Activated T-cell treated with anti-CD3 and anti-CD28 coated beads for 1 hour (primary cell): ENCODE results near the gene ANKRD13D.
"Not testable (repeated sequence)": the region's sequence is repeated elsewhere in the genome, so short reads cannot be mapped to it uniquely, and the experiment has no call there.

Experiments
- DNase-seq: peaks from one replicate; pipeline ENCODE4 v3.0.0-alpha.2; 2020; ENCODE audit warnings: low read depth

ANKRD13D gene

GRCh38 chr11:67317888-67318555 is 28.9 kb downstream of the ANKRD13D start:
- DNase-seq, result peak; percentile 23

GRCh38 chr11:67318876-67319275 is 29.8 kb downstream of the ANKRD13D start:
- not testable (repeated sequence) for DNase-seq

- DNase-seq, result no peak
These were observed 30.9 kb downstream of the ANKRD13D start for GRCh38 chr11:67320011-67320410.

DNA sequence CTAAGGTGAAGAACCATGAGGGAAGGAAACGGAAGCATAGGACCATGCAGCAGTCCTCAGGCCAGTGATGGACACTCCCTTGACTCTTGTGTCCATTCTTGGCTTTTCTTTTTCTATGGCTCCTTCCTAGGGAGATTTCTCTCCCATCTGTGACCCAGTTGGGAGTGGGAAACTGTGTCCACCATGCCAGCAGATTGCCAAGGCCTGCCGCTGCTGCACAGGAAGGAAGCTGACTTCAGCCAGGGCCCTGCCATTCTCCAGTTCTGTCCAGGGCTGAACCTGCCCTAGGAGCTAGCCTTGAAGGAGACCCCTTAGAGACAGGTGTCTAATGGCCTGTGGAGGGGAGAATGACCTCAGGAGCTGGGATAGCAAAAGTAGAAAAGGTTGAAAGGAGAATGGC is 31.6 kb downstream of the ANKRD13D start:
- DNase-seq, result no peak

DNA sequence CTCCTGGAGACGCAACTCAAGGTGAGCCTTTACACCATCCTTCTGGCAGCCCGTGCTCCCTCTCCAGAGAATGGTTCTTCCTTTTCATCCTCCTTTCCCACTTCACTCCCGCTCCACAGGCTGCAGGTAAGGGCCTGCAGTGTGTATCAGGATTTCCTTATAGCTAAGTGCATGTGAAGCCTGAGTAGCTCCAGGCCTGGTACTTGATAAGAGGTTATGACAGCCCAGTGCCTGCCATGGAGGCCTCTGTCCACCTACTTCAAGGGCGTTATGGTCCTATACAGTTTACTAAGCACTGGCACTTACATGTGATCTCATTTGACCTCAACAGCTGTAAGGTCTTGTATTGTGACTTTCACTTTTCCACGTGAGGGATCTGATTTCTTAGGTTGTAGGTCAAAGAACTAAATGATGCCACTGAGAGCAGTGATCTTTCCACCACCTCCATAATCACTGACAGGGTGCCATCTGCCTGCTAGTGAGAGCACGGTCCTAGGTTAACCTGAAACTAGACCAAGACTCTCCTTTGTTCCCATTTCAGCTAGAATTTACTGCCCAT is 32.3 kb downstream of the ANKRD13D start:
- no peak for DNase-seq

DNA sequence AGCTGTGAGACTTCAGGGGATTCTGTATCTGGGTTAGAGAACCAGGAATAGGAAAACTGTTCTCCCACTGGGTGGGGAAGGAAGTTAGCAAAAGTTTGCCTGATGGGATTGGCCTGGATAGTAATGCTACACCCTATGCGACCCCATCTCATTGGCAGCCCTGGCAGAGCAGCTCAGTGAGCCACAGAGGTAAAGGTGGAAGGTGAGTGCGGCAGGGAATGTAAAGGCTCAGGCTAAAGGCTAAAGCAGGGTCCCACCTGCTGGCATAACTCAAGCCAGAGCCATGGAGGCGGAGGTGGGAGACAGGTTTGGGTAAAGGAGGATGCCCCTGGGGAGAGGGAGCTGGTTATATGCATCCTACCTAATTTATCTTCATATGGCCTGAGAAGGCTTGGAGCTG is 32.9 kb downstream of the ANKRD13D start:
- DNase-seq, result no peak

DNA sequence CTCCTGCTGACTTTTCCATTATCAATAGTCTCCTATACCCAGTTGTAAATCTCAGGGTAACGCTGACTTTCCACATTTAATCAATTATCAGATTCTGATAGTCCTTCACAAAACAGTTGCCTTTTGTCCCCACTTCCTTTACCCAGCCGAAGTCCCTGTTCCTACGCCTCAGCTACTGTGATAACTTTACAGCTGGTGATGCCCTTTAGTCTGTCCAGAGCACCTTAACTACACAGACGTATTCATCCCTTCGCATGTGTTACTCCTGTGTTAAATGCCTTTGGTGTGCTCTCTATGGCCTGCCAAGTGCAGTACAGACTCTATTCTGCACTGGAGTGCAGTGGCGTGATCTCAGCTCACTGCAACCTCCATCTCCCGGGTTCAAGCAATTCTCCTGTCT is 34.4 kb downstream of the ANKRD13D start:
- DNase-seq, result no peak

GRCh38 chr11:67332081-67332691 is 43.1 kb downstream of the ANKRD13D start:
- DNase-seq, result no peak

DNA sequence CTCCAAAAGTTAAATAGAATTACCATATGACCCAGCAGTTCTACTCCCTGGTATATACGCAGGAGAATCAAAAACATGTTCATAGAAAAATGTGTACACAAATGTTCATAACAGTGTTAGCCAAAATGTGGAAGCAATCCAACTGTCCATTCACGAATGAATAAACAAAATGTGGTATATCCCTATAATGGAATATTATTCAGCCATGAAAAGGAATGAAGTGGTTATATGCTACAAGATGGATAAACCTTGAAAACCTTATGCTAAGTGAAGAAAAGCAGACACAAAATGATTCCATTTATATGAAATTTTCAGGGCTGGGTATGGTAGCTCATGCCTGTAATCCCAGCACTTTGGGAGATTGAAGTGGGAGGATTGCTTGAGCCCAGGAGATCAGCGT is 48.2 kb downstream of the ANKRD13D start:
- no peak for DNase-seq

- no peak for DNase-seq
These were observed 55.2 kb downstream of the ANKRD13D start for GRCh38 chr11:67344264-67344663.

DNA sequence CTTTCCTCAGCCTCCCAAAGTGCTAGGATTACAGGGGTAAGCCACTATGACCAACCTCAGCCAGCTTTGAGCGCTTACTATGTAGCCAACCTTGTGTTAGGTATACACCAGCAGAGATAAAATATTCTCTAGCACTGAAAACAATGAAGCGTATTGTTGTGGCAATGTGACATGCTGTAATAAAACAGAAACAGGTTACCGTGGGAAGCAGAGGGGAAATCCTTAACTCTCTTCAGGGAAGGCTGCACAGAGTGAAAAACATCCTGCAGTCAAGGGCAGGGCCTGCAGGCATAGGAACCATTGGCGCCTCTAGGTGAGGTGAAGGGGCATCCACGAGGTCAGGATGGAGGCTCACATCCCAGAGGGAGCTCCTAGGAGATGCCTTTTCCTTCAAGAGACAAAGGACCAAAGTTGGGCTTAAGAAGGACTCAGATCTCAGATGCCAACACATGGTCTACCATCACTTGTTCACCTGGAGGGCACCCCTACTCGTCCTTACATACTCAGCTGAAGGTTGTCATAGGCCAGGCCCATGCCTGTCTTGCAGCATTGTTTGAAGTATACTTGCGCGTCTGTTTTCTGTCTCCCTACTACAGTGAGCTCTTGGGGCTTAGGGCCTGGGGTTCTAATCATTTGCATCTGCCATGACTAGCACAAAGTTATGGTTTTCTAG is 56.3 kb downstream of the ANKRD13D start:
- no peak for DNase-seq

- no peak for DNase-seq
These were observed 57.1 kb downstream of the ANKRD13D start for GRCh38 chr11:67345920-67346819.

DNA sequence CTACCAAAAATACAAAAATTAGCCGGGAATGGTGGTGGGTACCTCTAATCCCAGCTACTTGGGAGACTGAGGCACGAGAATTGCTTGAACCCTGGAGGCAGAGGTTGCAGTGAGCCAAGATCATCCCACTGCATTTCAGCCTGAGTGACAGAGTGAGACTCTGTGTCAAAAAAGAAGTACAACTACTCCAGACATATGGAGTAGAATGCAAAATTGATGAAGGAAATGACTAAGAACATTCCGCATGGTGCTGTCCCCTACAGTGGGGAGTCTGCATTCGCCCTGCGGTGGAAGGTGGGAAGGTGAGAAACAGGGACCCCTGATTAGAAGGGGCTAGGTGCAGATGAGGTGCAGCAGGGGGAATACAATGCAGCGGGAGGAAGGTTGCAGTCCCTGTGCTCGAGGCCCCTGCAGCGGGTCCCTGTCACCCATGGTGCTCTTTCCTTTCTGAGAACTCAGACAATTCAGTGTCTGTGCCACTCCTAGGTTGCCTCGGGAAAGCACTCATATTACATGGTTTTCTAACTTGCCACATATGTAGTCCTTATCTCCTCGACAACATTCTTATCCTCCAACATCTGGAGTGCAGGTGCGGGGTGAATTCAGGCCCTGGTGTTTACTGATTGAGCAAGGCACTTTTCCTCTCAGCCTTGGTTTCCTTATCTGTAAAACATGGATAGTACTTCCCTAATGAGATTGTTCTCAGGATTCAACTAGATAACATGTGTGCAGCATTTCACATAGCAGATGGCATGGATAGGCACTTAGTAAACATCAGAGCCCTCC is 59.1 kb downstream of the ANKRD13D start:
- no peak for DNase-seq

- DNase-seq, result no peak
These were observed 59.9 kb downstream of the ANKRD13D start for GRCh38 chr11:67349036-67349435.

DNA sequence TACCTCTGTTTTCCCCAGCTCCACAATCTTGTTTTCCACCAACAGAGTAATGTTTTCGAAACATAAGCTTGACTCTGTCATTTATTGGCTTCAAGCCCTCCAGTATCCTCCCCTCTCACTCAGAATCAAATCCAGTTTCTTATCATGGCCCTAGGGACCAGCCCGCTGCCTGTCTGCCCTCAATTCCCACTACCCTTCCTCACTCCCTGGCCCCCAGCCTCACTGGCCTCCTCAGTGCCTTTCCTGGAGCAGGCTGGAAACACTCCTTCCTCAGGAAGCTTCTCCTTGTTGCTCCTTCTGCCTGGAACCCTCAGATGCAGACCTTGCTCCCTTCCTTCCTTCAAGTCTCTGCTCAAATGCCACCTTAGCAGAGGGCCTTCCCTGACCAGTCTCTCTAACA is 60.4 kb downstream of the ANKRD13D start:
- DNase-seq, result no peak

- DNase-seq, result no peak
These were observed 60.9 kb downstream of the ANKRD13D start for GRCh38 chr11:67349928-67350465.

DNA sequence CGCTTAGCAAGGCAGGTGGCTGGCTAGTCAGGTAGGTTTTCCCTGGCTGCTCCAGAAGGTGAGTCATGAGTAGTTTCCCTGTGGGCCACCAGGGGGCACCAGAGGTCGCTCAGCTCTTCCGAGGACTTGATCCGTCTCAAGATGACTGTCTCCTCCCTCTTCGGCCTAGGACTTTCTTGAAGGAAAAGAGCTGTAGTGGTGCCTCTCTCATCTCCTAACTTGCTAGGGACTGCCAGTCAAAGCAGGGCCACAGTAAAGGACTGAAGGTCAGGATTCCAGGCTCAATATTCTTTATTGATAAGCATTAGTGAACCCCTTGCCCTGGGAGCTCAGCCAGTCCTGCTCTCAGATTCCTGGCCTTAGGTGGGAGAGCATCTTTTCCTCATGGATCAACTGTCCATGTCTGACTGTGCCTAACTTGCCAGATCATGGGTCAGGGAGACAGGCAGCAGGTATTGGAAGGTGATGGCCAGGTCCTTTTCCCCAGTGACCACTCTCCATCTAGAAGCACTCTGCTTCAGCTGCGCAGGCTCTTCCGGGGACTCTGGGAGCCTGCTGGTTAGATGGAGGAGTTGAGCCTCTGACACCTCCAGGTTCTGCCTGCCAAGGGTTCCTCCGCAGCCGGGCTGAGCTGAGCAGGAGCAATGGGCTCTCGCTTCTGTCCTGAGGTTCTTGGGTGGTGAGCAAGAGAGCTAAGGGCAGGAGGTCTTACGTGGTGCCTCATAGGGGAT is 62.3 kb downstream of the ANKRD13D start:
- DNase-seq, result peak; percentile 52
